HEK293T (cell line): ENCODE measurements around the gene NEK10.

Experiments
- BHLHE40 ChIP-seq: fragments of 450-650 bp; IDR thresholded peaks from 2 replicates; pipeline ENCODE4 v1.6.1; 2016; ENCODE audit warnings: mild to moderate bottlenecking, moderate library complexity, borderline replicate concordance
- CTBP1 ChIP-seq: fragments of 450-650 bp; IDR thresholded peaks from 2 replicates; pipeline ENCODE4 v1.6.1; 2016; ENCODE audit warnings: borderline replicate concordance
- FOXM1 ChIP-seq: fragments of 450-650 bp; IDR thresholded peaks from 2 replicates; pipeline ENCODE4 v1.6.1; 2017; ENCODE audit warnings: mild to moderate bottlenecking, borderline replicate concordance
- LEF1 ChIP-seq: fragments of 450-650 bp; IDR thresholded peaks from 2 replicates; pipeline ENCODE4 v1.6.1; 2017; ENCODE audit warnings: mild to moderate bottlenecking, borderline replicate concordance
- SP1 ChIP-seq: fragments of 450-650 bp; IDR thresholded peaks from 2 replicates; pipeline ENCODE4 v1.6.1; 2017
- ZNF384 ChIP-seq: fragments of 450-650 bp; IDR thresholded peaks from 2 replicates; pipeline ENCODE4 v1.6.1; 2016

DNA sequence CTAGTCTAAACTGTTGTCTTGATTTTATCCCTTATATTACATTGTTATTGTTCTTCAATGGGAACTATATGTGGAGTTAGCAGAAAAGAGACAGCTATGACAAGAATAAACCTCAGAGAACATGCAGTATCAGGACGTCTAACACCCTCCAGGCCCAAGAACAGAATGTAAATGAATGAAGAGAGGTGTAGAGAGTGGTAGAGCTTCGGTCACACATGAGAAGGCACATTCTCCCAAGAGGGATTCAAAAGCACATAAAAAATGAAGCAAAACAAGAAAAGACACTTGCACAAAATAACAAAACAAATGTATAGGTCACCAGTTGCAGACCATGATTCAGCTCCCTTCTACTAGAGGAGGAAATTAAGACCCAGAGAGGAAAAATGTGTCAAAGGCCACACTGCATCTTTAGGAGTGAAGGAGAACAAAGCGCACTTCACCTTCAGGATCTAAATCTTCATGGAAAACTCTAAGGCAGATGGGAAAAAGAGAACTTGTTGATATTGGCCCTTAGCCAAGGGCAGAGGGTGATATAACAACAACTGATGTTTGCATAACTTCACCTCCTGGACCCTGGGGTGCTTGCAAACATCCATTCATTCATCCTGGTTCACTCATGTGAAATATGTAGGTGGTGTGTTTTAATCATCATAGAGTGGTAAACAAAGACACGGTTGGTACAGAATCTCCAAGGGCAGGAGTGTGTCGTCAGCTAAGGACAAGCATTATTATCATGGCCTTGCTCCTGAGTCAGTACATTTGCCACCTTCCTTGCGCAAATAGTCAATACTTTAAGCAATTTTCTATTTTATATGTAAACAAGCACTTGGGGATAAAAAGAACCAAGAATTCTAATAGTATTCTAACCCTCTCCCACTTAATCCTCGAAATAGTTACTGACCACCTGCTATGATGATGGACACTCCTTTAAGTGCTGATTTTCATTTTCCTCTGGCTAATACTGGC is 8.8 kb downstream of the NEK10 start:
- TF ChIP-seq CTBP1, result no peak
- TF ChIP-seq BHLHE40, result no peak
- TF ChIP-seq FOXM1, result no peak
- no peak for TF ChIP-seq LEF1
- no peak for TF ChIP-seq ZNF384
- no peak for TF ChIP-seq SP1
